ENCODE measurements around the gene POLD2.
"Not testable (repeated sequence)": the region's sequence is repeated elsewhere in the genome, so short reads cannot be mapped to it uniquely, and the experiment has no call there.

The POLD2 gene

DNA sequence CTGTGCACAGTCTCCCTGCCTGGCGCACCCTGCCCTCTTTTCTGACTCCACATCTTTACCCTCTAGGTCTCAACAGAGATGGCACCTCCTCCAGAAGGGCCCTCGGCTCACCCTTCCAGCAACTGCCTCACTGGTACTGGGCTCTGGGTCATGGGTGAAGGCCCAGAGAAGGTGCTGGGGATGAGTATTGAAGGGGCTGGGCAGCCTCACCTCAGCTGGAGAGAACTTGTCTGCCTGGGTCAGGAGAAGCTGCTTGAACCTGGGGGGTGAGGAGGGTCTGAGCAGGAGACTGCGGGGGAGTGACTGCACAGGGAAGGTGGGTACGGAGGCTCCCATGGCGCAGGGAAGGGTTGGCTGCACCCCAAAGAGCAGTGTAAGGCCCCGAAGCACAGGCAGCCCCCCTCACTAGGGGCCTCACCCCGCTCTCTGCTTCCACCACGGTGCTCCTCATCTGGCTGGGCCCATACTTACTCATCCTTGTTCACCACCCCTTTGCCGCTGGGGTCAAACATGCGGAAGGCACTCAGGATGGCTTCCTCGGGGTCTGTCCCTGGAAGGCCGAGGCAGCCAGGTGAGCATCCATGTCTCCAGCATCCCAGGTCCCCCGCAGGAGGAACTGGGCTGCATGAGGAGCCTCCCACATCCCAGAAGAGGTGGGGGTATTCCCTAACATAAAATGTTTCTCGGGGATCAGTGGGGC, 16.1 kb upstream of the POLD2 start:
- in situ Hi-C loops (cut with MboI; ENCODE audit: low sequenced_read_pairs): no loop called here

DNA sequence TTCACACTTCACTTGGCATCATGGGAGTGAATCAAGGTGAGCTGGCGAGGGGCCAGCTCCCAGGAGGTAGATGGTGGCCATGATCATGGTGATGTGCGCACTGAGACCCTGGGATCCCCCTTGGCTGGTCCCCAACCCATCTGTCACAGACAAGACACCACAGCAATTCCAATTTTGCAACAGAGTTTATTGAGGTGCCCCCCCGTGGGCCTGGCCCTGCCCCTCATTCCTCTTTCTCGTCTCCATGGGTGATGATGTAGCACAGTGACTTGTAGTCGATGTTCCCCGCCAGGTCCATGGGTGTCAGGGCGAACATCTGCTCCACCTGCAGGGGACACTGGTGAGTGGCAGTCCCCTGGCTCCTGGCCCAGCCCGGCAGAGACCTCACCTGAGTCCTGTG, 15.3 kb upstream of the POLD2 start:
- in situ Hi-C loops (cut with MboI; ENCODE audit: low sequenced_read_pairs): no loop called here

DNA sequence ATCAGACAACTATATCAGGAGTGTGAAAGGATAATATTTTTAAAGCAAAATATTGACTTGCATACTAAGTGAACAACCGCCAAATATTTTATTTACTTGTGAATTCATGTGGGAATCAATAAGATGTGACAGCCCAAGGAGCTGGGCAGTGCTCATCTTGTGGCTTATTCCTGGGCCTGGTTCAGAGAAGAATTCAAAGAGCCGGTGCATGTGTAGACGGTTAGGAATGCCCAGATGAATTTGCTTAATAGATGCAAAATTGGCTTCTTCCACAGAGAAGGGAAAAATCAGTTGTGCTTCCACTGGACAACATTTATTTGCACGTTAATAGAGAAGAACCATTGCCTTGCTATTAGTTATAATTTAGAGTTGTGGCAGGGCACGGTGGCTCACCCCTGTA, 13.4 kb upstream of the POLD2 start:
- in situ Hi-C loops (cut with MboI; ENCODE audit: low sequenced_read_pairs): no loop called here

DNA sequence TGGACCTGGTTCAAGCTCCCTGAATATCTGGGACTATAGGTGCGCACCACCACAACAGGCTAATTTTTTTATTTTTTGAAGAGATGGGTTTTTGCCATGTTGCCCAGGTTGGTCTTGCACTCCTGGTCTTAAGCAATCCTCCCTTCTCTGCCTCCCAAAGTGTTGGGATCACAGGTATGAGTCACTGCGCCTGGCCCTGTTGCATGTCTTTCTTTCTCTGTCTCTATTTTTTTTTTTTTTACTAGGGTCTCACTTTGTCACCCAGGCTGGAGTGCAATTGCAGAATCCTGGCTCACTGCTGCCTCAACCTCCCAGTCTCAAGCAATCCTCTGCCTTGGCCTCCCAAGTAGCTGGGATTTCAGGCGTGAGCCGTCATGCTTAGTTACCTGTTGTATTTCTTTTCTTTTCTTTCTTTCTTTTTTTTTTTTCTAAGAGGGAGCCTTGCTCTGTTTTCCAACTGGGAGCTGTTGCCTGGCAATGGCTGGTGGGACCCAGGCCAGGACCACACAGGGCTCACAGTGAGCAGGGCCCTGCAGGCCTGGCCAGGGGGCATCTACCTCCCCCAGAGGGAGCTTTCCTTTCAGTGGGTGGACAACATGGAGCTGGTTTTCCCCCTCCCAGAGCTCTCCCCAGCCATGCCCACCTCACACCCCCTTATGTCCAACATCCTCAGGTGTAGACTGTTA, 11.7 kb upstream of the POLD2 start:
- in situ Hi-C loops (cut with MboI; ENCODE audit: low sequenced_read_pairs): no loop called here

- in situ Hi-C loops (cut with MboI; ENCODE audit: low sequenced_read_pairs): no loop called here
Measured at GRCh38 chr7:44133295-44133694, 9.9 kb upstream of the POLD2 start.

GRCh38 chr7:44132039-44132438, 8.7 kb upstream of the POLD2 start:
- in situ Hi-C loops (cut with MboI; ENCODE audit: low sequenced_read_pairs): no loop called here

GRCh38 chr7:44131173-44132029, 8.1 kb upstream of the POLD2 start:
- in situ Hi-C loops (cut with MboI; ENCODE audit: low sequenced_read_pairs): no loop called here

DNA sequence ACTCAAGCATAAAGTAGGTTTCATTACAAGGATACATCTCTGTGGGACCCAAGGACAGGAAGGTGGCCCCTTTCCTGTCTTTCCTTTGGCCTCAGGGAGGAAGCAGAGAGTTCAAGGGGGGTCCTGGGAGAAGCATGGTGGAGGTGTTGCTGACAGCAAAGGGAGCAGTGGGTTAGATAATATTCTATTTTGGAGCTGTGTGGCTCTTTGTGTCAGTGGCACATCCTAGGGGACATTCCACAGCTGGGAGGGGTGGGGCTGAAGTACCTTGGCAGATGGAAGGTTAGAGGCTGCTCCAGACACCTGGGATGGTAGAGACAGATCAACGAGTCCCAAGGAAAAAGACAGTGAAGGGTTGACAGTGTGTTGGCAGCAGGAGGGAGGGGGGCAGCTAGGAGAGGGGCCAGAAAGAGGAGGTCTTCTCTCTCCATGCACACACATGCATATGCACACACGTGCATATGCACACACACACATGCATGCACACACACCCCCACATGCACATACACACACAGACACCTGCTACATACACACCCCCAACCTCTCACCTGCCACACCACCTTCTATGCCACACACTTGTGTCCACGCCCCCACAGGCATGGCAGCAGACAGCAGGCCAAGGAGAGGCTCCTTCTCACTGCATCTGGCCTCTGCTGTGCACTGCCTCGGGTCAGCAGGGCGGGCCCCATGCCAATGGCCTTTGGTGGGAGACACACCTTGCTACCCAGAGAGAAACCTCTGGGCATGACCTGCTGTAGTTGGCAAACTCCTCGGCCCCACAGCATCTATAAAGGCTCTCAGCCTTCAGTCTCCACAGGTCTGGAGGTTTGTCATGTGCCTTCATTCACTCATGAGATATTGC, 5.6 kb upstream of the POLD2 start:
- in situ Hi-C loops (cut with MboI; ENCODE audit: low sequenced_read_pairs): no loop called here

DNA sequence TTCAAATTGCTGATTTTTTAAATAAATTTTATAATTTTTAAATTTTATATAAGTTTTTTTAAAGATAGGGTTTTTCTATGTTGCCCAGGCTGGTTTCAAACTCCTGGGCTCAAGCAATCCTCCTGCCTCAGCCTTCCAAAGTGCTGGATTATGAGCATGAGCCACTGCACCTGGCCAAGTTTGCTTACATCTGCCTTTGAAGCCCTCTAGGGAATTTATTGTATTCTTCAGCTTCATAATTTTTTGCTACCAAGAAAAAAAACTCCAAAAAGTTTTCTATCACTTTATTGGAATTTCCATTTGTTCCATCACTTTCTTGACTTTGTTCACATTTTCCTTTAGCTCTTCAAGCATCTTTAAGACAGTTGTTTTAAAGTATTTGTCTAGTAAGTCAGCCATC, 3.8 kb upstream of the POLD2 start:
- in situ Hi-C loops (cut with MboI; ENCODE audit: low sequenced_read_pairs): no loop called here

DNA sequence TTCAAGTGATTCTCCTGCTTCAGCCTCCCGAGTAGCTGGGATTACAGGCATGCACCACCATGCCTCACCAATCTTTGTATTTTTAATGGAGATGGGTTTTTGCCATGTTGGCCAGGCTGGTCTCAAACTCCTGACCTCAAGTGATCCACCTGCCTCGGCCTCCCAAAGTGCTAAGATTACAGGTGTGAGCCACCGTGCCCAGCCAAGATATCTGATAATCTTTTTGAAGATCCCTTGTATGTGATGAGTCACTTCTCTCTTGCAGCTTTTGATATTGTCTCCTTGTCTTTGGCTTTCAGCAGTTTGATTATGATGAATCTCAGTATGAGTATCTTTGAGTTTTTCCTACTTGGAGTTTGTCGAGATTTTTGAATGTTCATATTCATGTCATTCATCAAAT, 3.2 kb upstream of the POLD2 start:
- in situ Hi-C loops (cut with MboI; ENCODE audit: low sequenced_read_pairs): not testable (repeated sequence)

GRCh38 chr7:44124822-44125202, 1.5 kb upstream of the POLD2 start:
- in situ Hi-C loops (cut with MboI; ENCODE audit: low sequenced_read_pairs): no loop called here

GRCh38 chr7:44122529-44122928, 819 bp downstream of the POLD2 start:
- in situ Hi-C loops (cut with MboI; ENCODE audit: low sequenced_read_pairs): no loop called here

DNA sequence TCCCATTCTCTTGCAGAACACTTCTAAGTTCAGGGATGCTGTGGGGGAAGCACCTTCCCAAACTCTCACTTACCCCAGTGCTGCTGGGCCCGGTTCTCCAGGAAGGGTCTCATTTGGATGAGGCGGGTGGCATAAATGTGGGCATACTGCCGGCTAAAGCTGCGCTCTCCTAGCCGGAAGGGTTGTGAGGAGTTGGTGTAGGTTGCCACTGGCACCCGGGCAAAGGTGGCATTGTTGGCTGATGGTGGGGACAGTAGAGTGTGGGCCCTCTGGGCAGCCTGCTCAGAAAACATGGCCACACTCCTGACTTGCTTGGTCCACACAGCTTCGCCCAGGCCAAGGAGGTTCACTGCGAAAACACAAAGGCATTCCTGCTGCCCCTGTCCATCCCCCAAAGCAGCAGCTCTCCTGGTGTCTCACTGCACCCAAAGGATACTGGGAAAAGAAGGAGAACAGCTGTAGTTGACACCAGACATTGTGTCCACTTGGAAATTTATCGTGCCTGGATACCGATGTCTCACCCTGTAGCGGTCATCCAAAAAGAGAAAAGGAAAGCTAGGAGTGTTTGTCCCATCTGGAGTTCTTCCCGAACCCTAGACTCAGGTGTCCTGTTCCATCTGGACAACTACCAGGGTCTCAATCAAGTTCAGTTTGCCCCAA, 1.5 kb downstream of the POLD2 start:
- in situ Hi-C loops (cut with MboI; ENCODE audit: low sequenced_read_pairs): no loop called here

- in situ Hi-C loops (cut with MboI; ENCODE audit: low sequenced_read_pairs): no loop called here
Measured at GRCh38 chr7:44120395-44120794, 3.0 kb downstream of the POLD2 start.

DNA sequence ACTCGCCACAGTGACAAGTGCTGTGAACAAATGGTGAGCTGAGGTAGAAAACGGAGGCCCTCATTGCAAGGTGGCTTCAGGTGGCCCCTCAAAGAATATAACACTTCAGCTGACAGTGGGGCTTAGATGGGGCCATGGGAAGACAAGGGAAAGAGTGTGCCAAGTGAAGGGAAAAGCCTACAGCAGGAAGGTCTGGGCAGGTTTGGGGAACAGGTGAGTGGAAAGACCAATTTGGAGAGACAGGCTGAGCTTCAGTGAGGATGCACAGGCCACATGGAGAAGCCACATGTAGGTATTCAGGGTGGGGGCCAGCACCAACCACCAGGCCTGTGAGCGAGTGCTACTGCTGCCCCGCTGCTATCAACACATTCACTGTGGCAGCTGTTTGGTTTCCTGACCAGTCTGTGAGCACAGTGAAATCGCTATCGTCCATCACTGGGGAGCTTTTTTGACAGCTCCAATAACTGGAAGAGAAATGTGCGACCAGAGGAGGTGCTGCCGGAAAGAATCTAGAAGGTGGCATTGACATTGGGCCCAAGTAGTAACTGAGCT, 3.4 kb downstream of the POLD2 start:
- in situ Hi-C loops (cut with MboI; ENCODE audit: low sequenced_read_pairs): no loop called here

GRCh38 chr7:44117801-44118429, 5.4 kb downstream of the POLD2 start:
- in situ Hi-C loops (cut with MboI; ENCODE audit: low sequenced_read_pairs): no loop called here

- in situ Hi-C loops (cut with MboI; ENCODE audit: low sequenced_read_pairs): no loop called here
Measured at GRCh38 chr7:44116789-44117666, 6.3 kb downstream of the POLD2 start.

GRCh38 chr7:44116087-44116788, 7.1 kb downstream of the POLD2 start:
- in situ Hi-C loops (cut with MboI; ENCODE audit: low sequenced_read_pairs): no loop called here
